Natural killer cell (primary cell): ENCODE data around the gene GART. TPM values are rescaled to one million over a fixed set of nuclear protein-coding genes. Genes with fewer than 3 reads are reported as not detected.

Source experiments
- ATAC-seq, 3 donors: fragments of 150-1000 bp in 2 of 3; fragments of 200-7000 bp in 1 of 3; cut with Tn5 transposase; 1 replicate in 1 of 3; 2 replicates in 2 of 3; pipeline ENCODE4 v1.10.0; 2021; ENCODE audit warnings: mild to moderate bottlenecking in 2 of 3, moderate library complexity in 2 of 3
- DNase-seq, 2 donors: peaks; one replicate each; pipeline versions ENCODE4 v3.0.0 to v3.0.0-alpha.2; 2013 to 2021; ENCODE audit warnings: mixed read lengths in 1 of 2
- H3K27ac ChIP-seq: one replicate; pipeline ENCODE4 v1.5.1; 2013; ENCODE audit warnings: mild to moderate bottlenecking, low read length
- H3K27me3 ChIP-seq: one replicate; pipeline ENCODE4 v1.6.1; 2013; ENCODE audit warnings: low read length; ENCODE audit not compliant: control insufficient read depth, insufficient read depth
- H3K36me3 ChIP-seq: one replicate; pipeline ENCODE4 v1.6.1; 2013; ENCODE audit warnings: low read length; ENCODE audit not compliant: control insufficient read depth, insufficient read depth
- H3K4me1 ChIP-seq: one replicate; pipeline ENCODE4 v1.6.1; 2013; ENCODE audit warnings: low read length; ENCODE audit not compliant: control insufficient read depth, insufficient read depth
- H3K4me3 ChIP-seq: one replicate; pipeline ENCODE4 v1.5.1; 2013; ENCODE audit warnings: low read length
- H3K9me3 ChIP-seq: one replicate; pipeline ENCODE4 v1.6.1; 2013; ENCODE audit warnings: low read length; ENCODE audit not compliant: control insufficient read depth, insufficient read depth
- H3K27ac Mint-ChIP-seq, 2 donors: one replicate each; pipeline ENCODE4 v1.8.0; 2022; ENCODE audit warnings: mild to moderate bottlenecking in 2 of 2, mixed read lengths in 2 of 2, moderate library complexity in 1 of 2
- H3K27me3 Mint-ChIP-seq, 2 donors: one replicate each; pipeline ENCODE4 v1.8.0; 2022; ENCODE audit warnings: low read depth in 2 of 2, mixed read lengths in 2 of 2
- H3K36me3 Mint-ChIP-seq: one replicate; pipeline ENCODE4 v1.8.0; 2022; ENCODE audit warnings: mixed read lengths
- H3K4me1 Mint-ChIP-seq, 2 donors: one replicate each; pipeline ENCODE4 v1.8.0; 2022; ENCODE audit warnings: mixed read lengths in 2 of 2
- H3K4me3 Mint-ChIP-seq: one replicate; pipeline ENCODE4 v1.8.0; 2022; ENCODE audit warnings: mild to moderate bottlenecking, moderate library complexity, mixed read lengths
- H3K9me3 Mint-ChIP-seq, 2 donors: one replicate each; pipeline ENCODE4 v1.8.0; 2022; ENCODE audit warnings: mixed read lengths in 2 of 2
- WGBS: methylation state at CpG from one replicate; pipeline ENCODE4 v1.1.7; 2013; ENCODE audit warnings: missing lambda C conversion rate; ENCODE audit not compliant: insufficient coverage; 5-methylcytosine and 5-hydroxymethylcytosine counted together
- intact Hi-C: fragments of 100-400 bp; cut with micrococcal nuclease; formaldehyde crosslinking; loops from one replicate; pipeline ENCODE4 v1.14.2; 2022
- total RNA-seq, 4 donors: library from RNA; stranded (reverse); fragments of 120-200 nt in 1 of 4; gene quantifications; one replicate each; pipeline versions ENCODE4 v1.2.3 to v1.2.4, GENCODE V29; 2013 to 2022
- TF ChIP-seq, protein P1 (sequence below): fragments of 200-600 bp; IDR thresholded peaks from one replicate; pipeline ENCODE4 v1.8.0; 2022; ENCODE audit warnings: antibody characterized with exemption

Gene GART
- total RNA-seq, 3 donors from 2014 or later (not counting 1 experiment from before 2014, with no cell fraction given), result 33.4 to 53.1 (median 34.6) TPM

DNA sequence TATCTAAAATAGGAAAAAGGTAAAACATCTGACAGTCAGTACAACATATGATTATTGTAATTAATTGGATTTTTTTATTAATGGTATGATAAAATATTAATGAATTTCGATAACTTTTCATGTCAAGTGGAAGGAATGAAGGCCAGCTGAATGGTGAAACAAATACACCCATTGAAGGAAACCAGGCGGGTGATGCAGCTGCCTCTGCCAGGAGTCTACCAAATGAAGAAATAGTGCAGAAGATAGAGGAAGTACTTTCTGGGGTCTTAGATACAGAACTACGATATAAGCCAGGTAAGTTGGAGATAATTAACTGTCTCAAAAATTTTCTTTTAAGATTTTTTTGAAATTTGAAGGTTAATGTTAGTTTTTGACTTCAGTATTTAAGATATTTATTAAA lies 4.2 kb upstream of the GART start:
- no peaks in the 10 kb centered on the region for H3K9me3 ChIP-seq
- intact Hi-C loops, result no loop called here
- Mint-ChIP-seq H3K4me1 (peaks cover 45 to 52% of the 10 kb centered on the region in 2 donors), H3K27ac (peak overlapping the region; percentile 43 to 75), H3K9me3 (no peaks in the 10 kb centered on the region), H3K27me3 (no peaks in the 10 kb centered on the region), H3K36me3 (peaks cover 15% of the 10 kb centered on the region), H3K4me3 (peak overlapping the region; percentile 99)
- DNase-seq (no peak), ATAC-seq (no peak)
- H3K36me3 ChIP-seq, result peaks cover 43% of the 10 kb centered on the region
- H3K4me3 ChIP-seq, result no peak overlapping the region
- H3K4me1 ChIP-seq, result peaks cover 5% of the 10 kb centered on the region
- H3K27me3 ChIP-seq, result no peaks in the 10 kb centered on the region
- 64% methylated on average over 2 of the region's 3 CpGs for WGBS
- TF ChIP-seq, protein P1, sequence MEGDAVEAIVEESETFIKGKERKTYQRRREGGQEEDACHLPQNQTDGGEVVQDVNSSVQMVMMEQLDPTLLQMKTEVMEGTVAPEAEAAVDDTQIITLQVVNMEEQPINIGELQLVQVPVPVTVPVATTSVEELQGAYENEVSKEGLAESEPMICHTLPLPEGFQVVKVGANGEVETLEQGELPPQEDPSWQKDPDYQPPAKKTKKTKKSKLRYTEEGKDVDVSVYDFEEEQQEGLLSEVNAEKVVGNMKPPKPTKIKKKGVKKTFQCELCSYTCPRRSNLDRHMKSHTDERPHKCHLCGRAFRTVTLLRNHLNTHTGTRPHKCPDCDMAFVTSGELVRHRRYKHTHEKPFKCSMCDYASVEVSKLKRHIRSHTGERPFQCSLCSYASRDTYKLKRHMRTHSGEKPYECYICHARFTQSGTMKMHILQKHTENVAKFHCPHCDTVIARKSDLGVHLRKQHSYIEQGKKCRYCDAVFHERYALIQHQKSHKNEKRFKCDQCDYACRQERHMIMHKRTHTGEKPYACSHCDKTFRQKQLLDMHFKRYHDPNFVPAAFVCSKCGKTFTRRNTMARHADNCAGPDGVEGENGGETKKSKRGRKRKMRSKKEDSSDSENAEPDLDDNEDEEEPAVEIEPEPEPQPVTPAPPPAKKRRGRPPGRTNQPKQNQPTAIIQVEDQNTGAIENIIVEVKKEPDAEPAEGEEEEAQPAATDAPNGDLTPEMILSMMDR, result no peak
- H3K27ac ChIP-seq, result no peak overlapping the region

DNA sequence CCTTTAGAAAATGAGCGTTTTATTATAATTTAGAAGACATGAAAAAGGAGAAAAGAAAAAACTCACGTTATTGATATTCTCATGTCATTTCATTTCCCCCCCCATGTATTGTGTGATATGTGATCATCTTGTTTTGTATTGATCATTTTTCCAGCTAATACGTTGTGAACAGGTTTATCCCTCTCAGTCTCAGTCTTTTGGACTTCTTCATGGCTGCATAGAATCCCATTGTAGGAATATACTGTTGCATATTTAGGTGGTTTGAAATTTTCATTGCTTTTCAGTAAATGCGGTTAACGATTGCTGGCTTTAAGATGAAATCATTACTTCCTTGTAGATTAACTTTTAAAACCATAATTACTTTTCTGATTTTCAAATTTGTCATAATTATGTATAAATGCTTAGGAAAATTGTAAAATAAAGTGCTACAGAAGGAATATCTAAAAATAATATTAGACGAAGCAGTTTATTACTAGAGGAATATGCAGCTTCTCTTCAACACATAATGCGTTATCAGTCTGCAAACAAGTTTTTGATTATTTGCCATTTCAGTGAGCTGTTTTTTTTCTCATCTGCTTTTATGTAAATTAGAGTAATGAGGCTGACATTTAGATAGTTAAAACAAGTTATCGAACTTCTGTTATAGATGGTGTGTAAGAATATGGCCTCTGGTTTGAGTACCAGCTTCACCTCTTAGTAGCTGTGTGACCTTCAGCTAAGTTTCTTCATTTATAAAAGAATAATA lies 2.7 kb upstream of the GART start:
- Histone ChIP-seq H3K27ac (no peak overlapping the region), H3K9me3 (no peaks in the 10 kb centered on the region), H3K4me3 (peak overlapping the region; percentile 92), H3K4me1 (peaks cover 6% of the 10 kb centered on the region), H3K27me3 (no peaks in the 10 kb centered on the region), H3K36me3 (peaks cover 28% of the 10 kb centered on the region)
- Mint-ChIP-seq H3K9me3 (no peaks in the 10 kb centered on the region), H3K36me3 (peaks cover 14% of the 10 kb centered on the region), H3K4me1 (peaks cover 47 to 59% of the 10 kb centered on the region in 2 donors), H3K27ac (peak overlapping the region; percentile 98 to 100), H3K27me3 (no peaks in the 10 kb centered on the region), H3K4me3 (peak overlapping the region; percentile 99)
- ATAC-seq (no peak), DNase-seq (no peak)
- intact Hi-C loops, result loop anchor here (5.0 kb wide), 3 partner anchors 43 to 772 kb away; partner anchors contain the start of genes DONSON and PAXBP1
- TF ChIP-seq, protein P1, result no peak
- 0% methylated on average over 2 of the region's 8 CpGs for WGBS

- WGBS, result under 1% methylated on average over 24 of the region's 26 CpGs
- Histone ChIP-seq H3K27me3 (no peaks in the 10 kb centered on the region), H3K27ac (peak overlapping the region; percentile 99), H3K9me3 (no peaks in the 10 kb centered on the region), H3K4me3 (peak overlapping the region; percentile 92), H3K4me1 (peaks cover 6% of the 10 kb centered on the region), H3K36me3 (peaks cover 18% of the 10 kb centered on the region)
- peaks cover 47 to 53% of the 10 kb centered on the region in 2 donors for H3K4me1 Mint-ChIP-seq
- intact Hi-C loops, result loop anchor here (2.0 to 5.0 kb wide), 5 partner anchors 13 to 771 kb away; partner anchors contain the start of genes DONSON, ITSN1 and PAXBP1
- DNase-seq (no peak), ATAC-seq (peak in 1 of 3 donors; percentile 4)
- H3K27me3 Mint-ChIP-seq, result no peaks in the 10 kb centered on the region
- no peaks in the 10 kb centered on the region for H3K9me3 Mint-ChIP-seq
- H3K4me3 Mint-ChIP-seq, result peak overlapping the region; percentile 99
- H3K27ac Mint-ChIP-seq, result peak overlapping the region; percentile 98 to 100
- TF ChIP-seq, protein P1, result no peak
- peaks cover 7% of the 10 kb centered on the region for H3K36me3 Mint-ChIP-seq
These were observed 1.7 kb upstream of the GART start for GRCh38 chr21:33543505-33544129.
